MG63 (cell line): Measurements from ENCODE around the gene FOXF2. TPM values are rescaled to one million over a fixed set of nuclear protein-coding genes. Genes with fewer than 3 reads are reported as not detected.
"Not testable (repeated sequence)": the region's sequence is repeated elsewhere in the genome, so short reads cannot be mapped to it uniquely, and the experiment has no call there.

ENCODE experiments used
- DNase-seq: peaks from one replicate; pipeline ENCODE4 v3.0.0-alpha.2; 2020
- H3K27me3 ChIP-seq: fragments of 250-450 bp; sonication (Bioruptor Pico); 2 replicates; pipeline ENCODE4 v1.5.1; 2020; ENCODE audit warnings: mild to moderate bottlenecking, moderate library complexity
- H3K36me3 ChIP-seq: fragments of 250-450 bp; sonication (Bioruptor Pico); 2 replicates; pipeline ENCODE4 v1.5.1; 2020; ENCODE audit warnings: mild to moderate bottlenecking, moderate library complexity
- H3K4me3 ChIP-seq: fragments of 250-450 bp; sonication (Bioruptor Pico); 2 replicates; pipeline ENCODE4 v1.5.1; 2020; ENCODE audit warnings: mild to moderate bottlenecking, moderate library complexity
- H3K9me3 ChIP-seq: fragments of 250-450 bp; sonication (Bioruptor Pico); 2 replicates; pipeline ENCODE4 v1.5.1; 2020; ENCODE audit warnings: mild to moderate bottlenecking, moderate library complexity
- total RNA-seq: library from RNA; depleted of rRNA; stranded (reverse); fragments of >200 nt; shearing (Covaris generic); gene quantifications from 2 replicates; pipeline ENCODE4 v1.2.3, GENCODE V29; 2014; ENCODE audit warnings: low replicate concordance; rRNA removed

FOXF2 gene
- total RNA-seq, result 2.0 and 4.0 TPM in 2 replicates

DNA sequence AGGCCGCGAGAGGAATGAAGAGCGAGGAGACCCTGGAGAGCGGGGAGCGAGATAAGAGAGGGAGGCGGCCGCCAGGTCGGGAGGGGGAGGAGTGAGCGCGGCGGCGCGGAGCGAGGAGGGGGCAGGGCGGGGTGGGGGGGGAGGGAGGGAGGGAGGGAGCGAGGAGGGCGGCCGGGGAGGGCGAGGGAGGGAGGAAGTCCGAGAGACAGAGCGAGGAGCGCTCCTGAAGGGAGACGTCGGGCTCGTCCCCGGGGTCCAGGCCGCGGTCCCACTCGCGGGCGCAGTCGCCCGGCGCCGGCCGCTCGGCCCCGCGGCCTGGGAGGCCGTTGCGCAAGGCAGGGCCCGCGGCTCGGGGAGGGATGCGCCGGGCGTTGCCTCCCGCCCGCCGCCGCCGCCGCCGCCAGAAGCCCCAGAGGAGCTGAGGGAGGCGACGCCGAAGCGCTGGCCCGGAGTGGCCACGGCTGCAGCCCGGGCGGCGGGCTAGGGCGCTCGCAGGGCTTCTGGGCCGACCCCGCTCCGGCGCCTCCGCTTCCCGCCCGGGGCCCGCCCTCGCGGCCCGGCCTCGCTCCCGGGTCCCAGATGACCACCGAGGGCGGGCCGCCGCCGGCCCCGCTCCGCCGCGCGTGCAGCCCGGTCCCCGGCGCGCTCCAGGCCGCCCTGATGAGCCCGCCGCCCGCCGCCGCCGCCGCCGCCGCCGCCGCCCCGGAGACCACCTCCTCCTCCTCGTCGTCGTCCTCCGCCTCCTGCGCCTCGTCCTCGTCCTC is at the start of gene FOXF2:
Gene FOXF2, plus strand, starts transcription at position 208 of the 764 bp plus-strand sequence. Its CDS starts 372 bp downstream, at position 580.
- Histone ChIP-seq H3K4me3 (peak within 1 kb of the TSS; percentile 60), H3K9me3 (no peaks in the 10 kb centered on the region), H3K36me3 (no peaks in the 10 kb centered on the region), H3K27me3 (no peaks in the 10 kb centered on the region)
- DNase-seq, result peak; percentile 39

DNA sequence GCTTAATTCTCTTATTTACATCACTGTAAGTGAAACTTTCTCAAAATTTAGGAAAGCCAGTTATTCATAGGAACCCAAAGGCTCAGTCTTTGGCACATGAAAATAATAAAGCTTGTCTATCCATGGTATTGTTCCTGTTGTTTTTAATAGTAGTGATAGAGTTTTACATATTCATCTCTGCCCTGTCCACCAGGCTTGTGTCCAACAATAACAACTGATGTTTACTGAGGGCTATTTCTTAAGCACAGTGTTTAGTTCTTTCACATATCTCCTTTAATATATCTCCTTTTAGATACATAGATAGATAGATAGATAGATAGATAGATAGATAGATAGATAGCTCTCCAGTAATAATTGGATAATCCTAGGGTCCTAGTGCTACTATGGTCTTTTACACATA is 43.3 kb upstream of the FOXF2 start:
- H3K27me3 ChIP-seq, result no peaks in the 10 kb centered on the region
- peaks cover 7% of the 10 kb centered on the region for H3K9me3 ChIP-seq
- H3K4me3 ChIP-seq, result no peak overlapping the region
- no peak for DNase-seq
- no peaks in the 10 kb centered on the region for H3K36me3 ChIP-seq

DNA sequence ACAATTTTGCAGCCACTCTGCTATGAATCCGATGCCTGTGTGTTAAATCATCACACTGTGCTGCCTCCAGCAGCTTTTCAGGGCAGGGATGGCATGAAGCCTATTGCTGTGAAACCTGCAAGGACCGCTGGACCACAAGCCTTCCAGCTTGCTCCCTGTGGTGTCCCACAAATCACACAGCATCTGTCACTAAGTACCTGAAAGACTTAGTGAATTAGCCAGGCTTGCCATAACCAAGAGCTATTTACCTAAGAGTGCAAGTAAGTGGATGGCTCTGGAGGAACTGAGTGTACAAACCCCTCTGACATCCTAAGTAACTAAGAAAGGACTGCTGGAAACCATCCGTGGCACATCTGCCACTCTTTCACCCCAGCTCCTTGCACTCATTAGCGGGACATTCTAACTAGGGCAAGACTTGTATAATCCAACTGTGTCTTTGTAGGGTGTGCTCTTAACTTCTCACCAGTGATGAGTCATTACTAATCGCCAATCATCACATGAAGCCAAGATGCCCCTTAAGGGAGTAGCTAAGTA is 42.8 kb upstream of the FOXF2 start:
- Histone ChIP-seq H3K4me3 (no peak overlapping the region), H3K36me3 (no peaks in the 10 kb centered on the region), H3K27me3 (no peaks in the 10 kb centered on the region), H3K9me3 (peaks cover 12% of the 10 kb centered on the region)
- peak; percentile 27 for DNase-seq

DNA sequence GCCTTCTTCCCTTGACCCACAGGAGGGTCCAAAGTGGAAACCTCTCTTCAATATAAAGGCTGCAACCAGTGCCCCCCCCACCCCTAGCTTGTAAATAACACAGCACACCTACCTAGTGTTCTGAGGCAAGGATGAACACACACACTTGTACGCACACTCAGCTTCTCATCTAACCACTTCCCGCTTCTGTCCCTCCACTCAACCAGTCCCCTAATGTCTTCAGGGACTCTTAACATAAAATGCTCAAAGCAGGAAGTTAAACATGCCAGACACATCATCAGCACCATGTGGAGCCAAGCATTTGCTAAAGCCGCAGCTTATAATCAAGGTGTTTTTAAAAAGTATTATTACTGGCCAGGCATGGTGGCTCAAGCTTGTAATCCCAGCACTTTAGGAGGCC is 42.2 kb upstream of the FOXF2 start:
- Histone ChIP-seq H3K9me3 (peaks cover 18% of the 10 kb centered on the region), H3K27me3 (no peaks in the 10 kb centered on the region), H3K4me3 (no peak overlapping the region), H3K36me3 (no peaks in the 10 kb centered on the region)
- peak; percentile 68 for DNase-seq

DNA sequence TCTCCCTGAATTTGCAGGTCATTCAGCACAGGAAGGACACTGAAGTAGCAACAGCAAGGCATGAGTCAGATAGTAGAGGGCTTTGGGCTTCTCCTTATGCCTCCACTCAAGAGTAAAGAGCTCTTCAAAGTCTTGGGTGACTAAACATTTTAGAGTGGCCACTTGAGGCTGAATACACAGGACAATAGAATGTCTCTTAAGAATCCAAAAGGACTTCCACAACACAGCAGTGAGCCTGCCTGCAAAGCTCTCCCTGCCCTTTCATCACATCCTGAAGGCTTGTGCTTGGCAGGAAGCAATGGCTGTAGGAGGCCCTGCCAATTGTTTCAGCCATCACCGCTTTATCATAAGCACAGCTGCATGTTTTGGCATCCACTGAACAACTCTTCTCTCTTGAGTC is 40.7 kb upstream of the FOXF2 start:
- Histone ChIP-seq H3K27me3 (no peaks in the 10 kb centered on the region), H3K9me3 (peaks cover 21% of the 10 kb centered on the region), H3K36me3 (no peaks in the 10 kb centered on the region), H3K4me3 (no peak overlapping the region)
- peak; percentile 88 for DNase-seq

DNA sequence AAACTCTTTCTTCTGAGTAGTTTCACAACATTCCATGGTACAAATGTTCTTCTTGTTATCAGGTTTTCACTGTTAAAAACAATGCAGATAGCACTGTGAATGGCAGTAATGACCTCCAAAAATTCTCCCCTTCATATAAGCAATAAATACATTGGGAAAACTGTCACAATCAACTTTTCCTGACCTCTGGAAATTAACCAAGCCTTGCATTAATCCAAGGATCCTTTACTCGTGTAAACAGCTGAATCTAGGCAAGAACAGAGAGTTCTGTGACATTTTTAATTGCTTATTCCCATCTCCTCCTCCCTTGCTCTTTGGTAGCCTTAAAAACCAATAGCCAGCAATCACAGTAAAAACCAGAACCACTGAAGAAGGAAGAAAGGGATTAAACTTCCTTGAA is 39.7 kb upstream of the FOXF2 start:
- Histone ChIP-seq H3K4me3 (no peak overlapping the region), H3K9me3 (peaks cover 21% of the 10 kb centered on the region)

DNA sequence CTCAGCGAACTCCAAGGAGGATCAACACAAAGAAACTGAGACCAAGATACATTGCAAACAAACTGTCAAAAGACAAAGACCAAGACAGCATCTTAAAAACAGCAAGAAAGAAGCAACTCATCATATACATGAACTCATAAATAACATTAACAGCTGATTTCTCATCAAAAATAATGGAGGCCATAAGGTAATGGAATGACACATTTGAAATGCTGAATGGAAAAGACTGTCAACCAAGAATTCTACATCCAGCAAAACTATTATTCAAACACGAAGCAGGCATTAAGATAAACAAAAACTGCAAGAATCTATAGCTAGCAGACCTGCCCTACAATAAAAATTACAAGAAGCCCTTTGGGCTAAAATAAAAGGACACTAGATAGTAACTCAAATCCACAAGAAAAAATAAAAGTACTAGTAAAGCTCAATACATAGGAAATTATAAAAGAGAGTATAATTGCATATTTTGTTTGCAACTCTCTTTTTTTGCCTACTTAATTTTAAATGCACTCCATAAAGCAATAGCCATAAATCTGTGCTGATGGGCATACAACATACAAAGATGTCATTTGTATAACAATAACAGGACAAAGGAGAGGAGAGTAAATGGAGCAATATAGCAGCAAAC is 37.9 kb upstream of the FOXF2 start:
- H3K27me3 ChIP-seq, result no peaks in the 10 kb centered on the region

More for the DNA sequence above, 39.7 kb upstream of the FOXF2 start:
- no peak for DNase-seq
- H3K36me3 ChIP-seq, result no peaks in the 10 kb centered on the region
- H3K27me3 ChIP-seq, result no peaks in the 10 kb centered on the region

DNA sequence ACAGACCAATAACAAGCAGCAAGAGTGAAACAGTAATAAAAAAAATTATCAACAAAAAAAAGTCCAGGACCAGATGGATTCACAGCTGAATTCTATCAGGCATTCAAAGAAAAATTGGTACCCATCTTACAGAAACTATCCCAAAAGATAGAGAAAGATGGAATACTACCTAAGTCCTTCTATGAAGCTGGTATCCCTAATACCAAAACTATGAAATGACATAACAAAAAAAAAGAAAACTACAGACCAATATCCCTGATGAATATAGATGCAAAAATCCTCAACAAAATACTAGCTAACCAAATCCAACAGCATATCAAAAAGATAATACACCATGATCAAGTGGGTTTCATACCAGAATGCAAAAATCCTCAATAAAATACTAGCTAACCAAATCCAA is 34.3 kb upstream of the FOXF2 start:
- not testable (repeated sequence) for H3K36me3 ChIP-seq, DNase-seq, H3K4me3 ChIP-seq, H3K27me3 ChIP-seq
- peaks cover 16% of the 10 kb centered on the region for H3K9me3 ChIP-seq

More for the DNA sequence above, 37.9 kb upstream of the FOXF2 start:
- peaks cover 21% of the 10 kb centered on the region for H3K9me3 ChIP-seq
- H3K36me3 ChIP-seq, result no peaks in the 10 kb centered on the region
- H3K4me3 ChIP-seq, result no peak overlapping the region
- no peak for DNase-seq

DNA sequence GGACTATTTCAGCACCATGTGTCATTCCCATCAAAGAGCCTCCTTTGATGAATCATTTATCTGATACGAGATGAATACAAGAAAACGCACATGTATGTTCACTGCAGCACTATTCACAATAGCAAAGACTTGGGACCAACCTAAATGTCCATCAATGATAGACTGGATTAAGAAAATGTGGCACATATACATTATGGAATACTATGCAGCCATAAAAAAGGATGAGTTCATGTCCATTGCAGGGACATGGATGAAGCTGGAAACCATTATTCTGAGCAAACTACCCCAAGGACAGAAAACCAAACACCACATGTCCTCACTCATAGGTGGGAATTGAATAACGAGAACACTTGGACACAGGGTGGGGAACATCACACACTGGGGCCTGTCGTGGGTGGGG is 27.7 kb upstream of the FOXF2 start:
- not testable (repeated sequence) for H3K27me3 ChIP-seq, DNase-seq, H3K9me3 ChIP-seq, H3K4me3 ChIP-seq, H3K36me3 ChIP-seq

DNA sequence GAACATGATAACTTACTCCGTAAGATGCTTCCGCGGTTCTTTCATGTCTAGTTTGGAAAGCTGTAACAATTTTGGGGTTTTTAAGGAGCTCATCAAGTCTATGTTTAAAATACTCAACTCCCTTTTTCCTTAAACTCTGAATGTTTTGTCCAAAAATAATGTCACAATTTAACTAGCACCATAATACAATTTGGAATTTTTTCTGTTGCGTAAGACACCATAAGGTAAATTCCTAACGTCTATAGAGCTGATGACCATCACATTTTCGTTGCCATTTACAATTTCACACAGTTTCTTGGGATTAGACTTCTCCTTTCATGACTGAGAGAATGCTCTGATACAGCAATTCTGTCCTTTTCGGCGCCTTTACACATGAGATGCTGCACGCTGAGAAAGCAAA is 26.7 kb upstream of the FOXF2 start:
- Histone ChIP-seq H3K36me3 (no peaks in the 10 kb centered on the region), H3K27me3 (no peaks in the 10 kb centered on the region)

DNA sequence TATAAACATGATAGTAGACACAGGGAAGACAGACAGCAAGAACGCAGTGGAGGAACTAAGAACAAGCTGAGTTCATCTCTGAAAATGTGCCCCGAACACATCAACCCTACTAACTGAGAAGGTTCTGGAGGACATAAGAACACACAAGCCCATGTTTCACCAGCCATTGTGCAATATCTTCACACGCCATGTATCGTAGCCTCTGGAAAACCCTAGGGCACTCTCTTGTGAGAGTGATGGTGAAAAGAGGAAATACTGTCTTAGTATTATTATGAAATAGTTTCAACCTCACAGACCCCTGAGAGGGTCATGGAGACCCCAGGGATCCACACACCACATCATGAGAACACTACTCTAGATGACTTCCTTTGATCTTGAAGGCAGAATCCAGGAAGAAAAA is 26.1 kb upstream of the FOXF2 start:
- Histone ChIP-seq H3K4me3 (no peak overlapping the region), H3K9me3 (no peaks in the 10 kb centered on the region), H3K27me3 (no peaks in the 10 kb centered on the region), H3K36me3 (no peaks in the 10 kb centered on the region)
- no peak for DNase-seq

More for the DNA sequence above, 26.7 kb upstream of the FOXF2 start:
- no peak overlapping the region for H3K4me3 ChIP-seq
- H3K9me3 ChIP-seq, result no peaks in the 10 kb centered on the region
- no peak for DNase-seq

DNA sequence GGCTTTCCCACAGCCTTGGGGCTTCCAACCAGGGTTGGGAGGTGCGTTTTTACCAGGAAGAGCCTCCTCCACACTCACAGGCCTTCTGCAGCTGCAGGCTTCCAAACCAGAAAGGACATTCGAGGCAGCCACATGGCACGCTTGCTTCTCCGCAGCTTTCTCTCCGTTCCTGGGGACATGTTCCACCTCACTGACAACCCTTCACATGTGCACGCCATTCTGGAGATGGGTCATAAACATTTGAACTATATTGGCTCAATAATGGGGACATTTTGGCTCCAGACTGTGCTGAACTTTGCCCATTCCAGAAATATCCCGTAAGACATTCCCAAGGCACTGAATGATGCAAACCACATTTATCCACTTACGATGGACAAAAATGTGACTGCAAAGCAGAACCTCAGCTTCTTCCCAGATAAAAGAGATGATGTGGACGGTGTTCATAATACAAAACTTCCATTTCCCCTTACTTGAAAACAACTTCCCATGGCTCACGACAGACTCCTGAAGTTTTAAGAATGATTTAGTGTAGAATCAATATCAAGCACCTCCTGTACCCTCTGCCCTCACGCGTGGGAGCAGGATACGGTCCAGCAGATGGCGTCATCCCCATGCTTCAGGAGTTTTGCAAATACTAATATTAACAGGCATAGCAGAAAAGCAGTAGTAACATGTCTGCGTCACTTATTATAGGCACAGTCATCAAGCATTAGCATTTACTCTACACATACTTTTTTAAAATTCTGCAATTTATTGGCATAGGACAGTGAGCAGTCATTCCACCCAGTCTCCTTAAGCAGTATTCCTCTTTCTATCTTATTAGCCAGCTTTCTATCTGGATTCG is 25.4 kb upstream of the FOXF2 start:
- no peak for DNase-seq
- H3K4me3 ChIP-seq, result no peak overlapping the region
- no peaks in the 10 kb centered on the region for H3K9me3 ChIP-seq
- no peaks in the 10 kb centered on the region for H3K36me3 ChIP-seq
- no peaks in the 10 kb centered on the region for H3K27me3 ChIP-seq

DNA sequence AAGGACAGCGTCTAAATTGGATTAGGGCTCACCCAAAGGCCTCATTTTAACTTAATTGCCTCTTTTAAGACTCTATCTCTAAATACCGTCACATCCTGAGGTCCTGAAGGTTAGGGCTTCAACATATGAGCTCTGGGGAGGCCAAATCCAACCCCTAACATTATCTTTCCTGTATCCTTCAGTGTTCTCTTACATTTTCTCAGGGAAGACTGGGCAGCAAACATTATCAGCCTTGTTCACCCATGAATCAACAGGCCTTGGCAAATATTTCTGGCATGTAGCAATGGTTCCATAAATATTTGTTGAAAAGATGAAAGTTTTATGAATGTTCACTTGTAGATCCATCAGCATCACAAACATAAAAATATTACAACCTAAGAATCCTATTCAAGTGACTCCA is 24.6 kb upstream of the FOXF2 start:
- no peaks in the 10 kb centered on the region for H3K9me3 ChIP-seq
- H3K4me3 ChIP-seq, result no peak overlapping the region
- H3K27me3 ChIP-seq, result no peaks in the 10 kb centered on the region
- DNase-seq, result no peak
- H3K36me3 ChIP-seq, result no peaks in the 10 kb centered on the region

DNA sequence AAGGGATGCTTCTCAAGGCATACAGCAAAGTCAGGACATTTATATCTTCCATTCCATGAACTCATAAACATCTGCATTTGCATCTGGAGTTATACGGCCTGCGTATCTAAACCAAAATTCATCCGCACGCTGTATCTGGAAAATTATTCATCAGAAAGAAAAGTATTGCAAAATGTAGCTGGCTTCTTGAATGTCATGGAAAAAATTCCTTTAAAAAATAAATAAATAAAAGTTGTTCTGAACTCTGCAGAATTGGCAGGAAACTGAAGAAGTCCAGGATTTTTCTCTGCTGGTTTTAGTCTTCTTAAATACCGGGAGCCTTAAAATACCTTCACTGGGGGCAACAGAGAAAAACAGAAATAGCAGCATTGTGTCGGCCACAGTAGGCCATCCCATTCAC is 23.7 kb upstream of the FOXF2 start:
- no peak overlapping the region for H3K4me3 ChIP-seq
- no peak for DNase-seq
- H3K27me3 ChIP-seq, result no peaks in the 10 kb centered on the region
- no peaks in the 10 kb centered on the region for H3K36me3 ChIP-seq
- H3K9me3 ChIP-seq, result no peaks in the 10 kb centered on the region

DNA sequence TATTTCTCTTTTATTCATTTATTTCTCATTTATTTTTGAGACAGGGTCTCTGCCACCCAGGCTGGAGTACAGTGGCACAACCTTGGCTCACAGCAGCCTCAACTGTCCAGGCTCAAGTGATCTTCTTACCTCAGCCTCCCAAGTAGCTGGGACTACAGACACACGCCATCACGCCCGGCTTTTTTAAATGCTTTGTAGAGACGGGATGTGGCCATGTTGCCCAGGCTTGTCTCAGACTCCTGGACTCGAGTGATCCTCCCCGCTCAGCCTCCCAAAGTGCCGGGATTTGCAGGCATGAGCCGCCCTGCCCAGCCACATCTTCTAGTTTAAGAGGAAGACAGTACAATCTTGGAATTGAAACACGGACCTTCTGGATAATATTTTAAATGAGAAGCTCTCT is 21.6 kb upstream of the FOXF2 start:
- Histone ChIP-seq H3K36me3 (no peaks in the 10 kb centered on the region), H3K27me3 (no peaks in the 10 kb centered on the region), H3K9me3 (no peaks in the 10 kb centered on the region), H3K4me3 (no peak overlapping the region)
- no peak for DNase-seq

DNA sequence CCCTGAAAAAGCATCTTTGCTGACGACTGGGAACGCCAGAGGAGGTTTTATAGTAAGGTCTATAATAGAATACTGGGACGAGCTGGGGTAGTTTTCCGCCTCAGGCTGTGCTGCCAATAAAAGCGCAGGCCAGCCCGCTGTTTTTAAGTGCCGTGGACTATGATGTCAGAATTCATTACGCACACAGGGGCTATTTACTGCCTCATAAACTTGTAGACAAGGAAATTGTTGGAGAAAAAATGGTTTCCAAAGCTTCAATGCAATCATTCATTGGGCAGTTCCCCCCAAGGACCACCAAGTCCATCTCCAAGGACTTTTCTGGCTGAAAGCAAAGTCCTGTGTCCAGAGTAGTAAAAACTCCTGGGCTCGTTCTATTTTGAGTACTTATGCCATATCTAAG is 20.4 kb upstream of the FOXF2 start:
- H3K9me3 ChIP-seq, result no peaks in the 10 kb centered on the region
- no peaks in the 10 kb centered on the region for H3K27me3 ChIP-seq
- H3K36me3 ChIP-seq, result no peaks in the 10 kb centered on the region
- no peak overlapping the region for H3K4me3 ChIP-seq
- DNase-seq, result no peak

DNA sequence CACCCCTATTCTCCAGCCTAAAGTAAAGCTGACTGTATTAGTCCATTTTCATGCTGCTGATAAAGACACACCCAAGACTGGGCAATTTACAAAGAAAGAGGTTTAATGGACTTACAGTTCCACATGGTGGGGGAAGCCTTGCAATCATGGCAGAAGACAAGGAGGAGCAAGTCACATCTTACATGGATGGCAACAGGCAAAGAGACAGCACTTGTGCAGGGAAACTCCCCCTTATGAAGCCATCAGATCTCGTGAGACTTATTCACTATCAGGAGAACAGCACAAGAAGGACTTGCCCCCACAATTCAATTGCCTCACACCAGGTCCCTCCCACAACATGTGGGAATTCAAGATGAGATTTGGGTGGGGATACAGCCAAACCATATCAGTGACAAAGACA is 19.7 kb upstream of the FOXF2 start:
- not testable (repeated sequence) for H3K9me3 ChIP-seq, H3K4me3 ChIP-seq, H3K27me3 ChIP-seq, H3K36me3 ChIP-seq, DNase-seq
